Activated T-cell treated with anti-CD3 and anti-CD28 coated beads for 4 hours (primary cell): ENCODE data around the gene CALY.
"Not testable (repeated sequence)": the region's sequence is repeated elsewhere in the genome, so short reads cannot be mapped to it uniquely, and the experiment has no call there.

Source experiments
- DNase-seq: peaks from one replicate; pipeline ENCODE4 v3.0.0-alpha.2; 2020

The CALY gene

DNA sequence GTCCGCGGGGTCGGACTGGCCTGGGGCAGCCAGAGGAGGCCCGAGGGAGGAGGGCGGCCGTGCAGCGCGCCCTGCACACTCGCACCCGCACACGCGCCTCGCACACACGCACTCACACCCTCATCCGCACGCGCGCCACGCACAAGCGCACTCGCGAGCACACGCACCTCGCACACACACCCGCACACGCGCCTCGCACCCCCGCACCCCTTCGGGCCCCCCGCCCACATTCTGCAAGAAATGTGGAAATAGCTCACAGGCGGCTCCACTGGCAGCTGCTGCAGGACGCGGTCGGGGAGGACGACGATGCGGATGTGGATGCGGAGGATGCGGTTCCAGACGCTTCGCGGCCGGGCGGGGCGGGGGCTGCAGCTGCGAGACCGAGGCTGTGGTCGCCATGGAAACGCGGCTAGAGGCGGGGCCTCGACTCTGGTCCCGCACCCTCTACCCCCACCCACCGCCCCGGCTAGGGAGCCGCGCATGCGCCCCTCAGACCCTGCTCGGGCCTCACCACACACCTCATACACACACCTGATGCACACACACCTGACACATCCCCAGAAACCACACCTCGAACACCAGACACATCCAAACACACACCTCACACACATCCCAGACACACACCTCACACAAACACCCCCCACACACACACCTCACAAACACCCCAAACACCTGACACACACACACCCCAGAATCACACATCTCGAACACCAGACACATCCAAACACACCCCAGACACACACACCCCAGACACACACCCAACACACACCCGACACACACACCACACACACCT lies at the start of gene CALY:
TSS of gene CALY (minus strand) at position 320 of the 793 bp plus-strand sequence. CDS start 7,907 bp downstream, outside the sequence.
- DNase-seq: peak; percentile 66

GRCh38 chr10:133385214-133385613 lies 48.5 kb upstream of the CALY start:
- DNase-seq: no peak

- no peak for DNase-seq
Measured at GRCh38 chr10:133384071-133384470, 47.4 kb upstream of the CALY start.

DNA sequence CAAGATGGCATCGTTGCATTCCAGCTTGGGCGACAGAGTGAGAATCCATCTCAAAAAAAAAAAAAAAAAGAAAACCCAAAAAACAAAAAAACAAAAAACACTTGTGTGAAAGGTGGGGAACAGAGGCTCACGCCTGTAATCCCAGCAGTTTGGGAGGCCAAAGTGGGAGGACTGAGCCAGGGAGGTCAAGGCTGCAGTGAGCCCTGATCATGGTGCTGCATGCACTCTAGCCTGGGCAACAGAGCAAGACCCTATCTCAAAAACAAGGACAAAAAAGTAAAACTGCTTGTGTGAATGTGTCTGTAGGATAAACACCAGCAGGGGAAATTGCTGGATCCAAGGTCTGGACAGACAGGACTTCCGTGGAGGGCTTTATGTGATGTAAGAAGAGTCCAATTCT lies 46.9 kb upstream of the CALY start:
- DNase-seq: no peak

DNA sequence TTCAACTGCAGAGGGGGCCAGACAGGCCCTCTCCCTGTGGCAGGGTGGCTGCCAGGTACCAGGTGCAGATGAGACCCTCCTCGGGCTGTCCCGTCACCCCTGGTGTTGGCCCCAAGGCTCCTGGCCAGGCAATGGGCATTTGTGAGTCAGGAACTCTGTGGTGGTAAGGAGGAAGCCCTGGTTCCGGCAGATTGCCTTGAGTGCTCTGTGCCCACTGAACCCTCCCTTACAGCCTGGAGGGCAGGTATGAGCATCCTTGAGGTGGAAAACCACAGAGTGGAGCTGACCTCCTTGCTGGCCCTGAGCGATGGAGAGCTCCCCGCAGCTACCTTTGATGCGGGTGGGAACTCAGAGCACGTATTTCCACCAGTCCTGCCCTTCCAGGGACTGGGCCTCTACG lies 44.3 kb upstream of the CALY start:
- DNase-seq: no peak

DNA sequence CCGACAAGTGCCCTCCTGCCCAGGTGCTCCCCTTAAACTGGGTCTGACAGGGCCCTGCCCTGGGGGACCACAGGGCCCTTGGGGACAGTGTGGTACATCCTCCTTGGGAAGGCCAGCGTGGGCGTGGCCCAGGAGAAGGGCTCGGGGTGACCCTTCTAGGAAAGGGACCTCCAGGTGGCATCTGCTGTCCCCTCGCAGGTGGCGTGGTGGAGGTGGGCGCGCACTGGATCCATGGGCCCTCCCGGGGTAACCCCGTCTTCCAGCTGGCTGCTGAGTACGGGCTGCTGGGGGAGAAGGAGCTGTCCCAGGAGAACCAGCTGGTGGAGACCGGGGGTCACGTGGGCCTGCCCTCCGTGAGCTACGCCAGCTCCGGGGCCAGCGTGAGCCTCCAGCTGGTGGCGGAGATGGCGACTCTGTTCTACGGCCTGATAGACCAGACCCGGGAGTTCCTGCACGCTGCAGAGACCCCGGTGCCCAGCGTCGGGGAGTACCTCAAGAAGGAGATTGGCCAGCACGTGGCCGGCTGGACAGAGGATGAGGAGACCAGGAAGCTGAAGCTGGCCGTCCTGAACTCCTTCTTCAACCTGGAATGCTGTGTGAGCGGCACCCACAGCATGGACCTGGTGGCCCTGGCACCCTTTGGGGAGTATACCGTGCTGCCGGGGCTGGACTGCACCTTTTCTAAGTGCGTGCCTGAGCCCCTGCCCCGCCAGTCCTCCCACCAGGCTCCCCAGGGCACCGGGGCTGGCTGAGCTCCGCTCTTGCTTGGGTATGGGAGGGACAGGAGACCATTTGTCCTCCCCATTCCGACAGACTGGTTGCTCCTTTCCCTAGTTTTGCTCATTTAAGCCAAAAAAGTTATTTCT lies 43.3 kb upstream of the CALY start:
- DNase-seq: no peak

- DNase-seq: no peak
Measured at GRCh38 chr10:133379152-133379800, 42.6 kb upstream of the CALY start, which contains the start of gene PAOX. Gene PAOX, plus strand, starts transcription at chr10:133379262. Its CDS starts 55 bp downstream, at chr10:133379317.

- DNase-seq: no peak
Measured at GRCh38 chr10:133378251-133379096, 41.8 kb upstream of the CALY start.

- no peak for DNase-seq
Measured at GRCh38 chr10:133377818-133378250, 41.1 kb upstream of the CALY start.

DNA sequence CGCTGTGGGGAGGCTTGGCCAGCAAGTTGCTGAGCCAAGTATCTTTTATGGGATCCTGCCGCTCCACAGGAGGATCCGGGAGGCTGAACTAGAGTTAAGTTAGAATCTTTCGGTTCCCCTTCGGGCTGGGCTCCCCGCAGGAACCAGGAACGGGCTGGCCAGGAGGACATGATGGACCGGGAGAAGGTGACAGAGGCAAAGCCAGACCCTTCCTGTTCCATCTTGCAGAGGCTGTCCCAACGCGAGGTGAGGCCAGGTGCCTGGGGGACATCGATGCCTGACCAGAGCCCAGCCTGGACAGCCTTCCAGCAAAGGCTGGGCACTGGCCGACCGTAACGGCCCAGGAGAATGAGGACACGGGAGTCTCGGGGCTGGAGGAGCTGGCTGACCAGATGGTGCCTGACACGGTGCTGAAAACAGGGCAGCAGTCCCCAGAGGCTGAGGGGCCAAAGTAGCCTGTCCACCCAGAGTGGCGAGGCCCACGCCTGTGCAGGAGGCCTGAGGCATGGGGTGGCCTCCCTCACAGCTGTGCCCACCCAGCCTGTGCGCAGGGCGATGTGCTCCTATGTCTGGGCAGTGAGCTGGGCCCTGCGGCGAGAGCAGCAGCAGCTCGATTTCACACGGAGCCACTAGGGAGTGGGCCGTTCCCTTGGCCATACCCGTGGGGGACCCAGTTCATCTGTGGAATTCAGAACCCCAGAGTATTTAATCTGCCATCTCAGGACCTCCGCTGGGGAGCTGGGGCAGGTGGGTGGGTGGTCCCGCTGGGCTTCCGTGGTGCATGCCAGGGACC lies 40.5 kb upstream of the CALY start:
- DNase-seq: no peak

DNA sequence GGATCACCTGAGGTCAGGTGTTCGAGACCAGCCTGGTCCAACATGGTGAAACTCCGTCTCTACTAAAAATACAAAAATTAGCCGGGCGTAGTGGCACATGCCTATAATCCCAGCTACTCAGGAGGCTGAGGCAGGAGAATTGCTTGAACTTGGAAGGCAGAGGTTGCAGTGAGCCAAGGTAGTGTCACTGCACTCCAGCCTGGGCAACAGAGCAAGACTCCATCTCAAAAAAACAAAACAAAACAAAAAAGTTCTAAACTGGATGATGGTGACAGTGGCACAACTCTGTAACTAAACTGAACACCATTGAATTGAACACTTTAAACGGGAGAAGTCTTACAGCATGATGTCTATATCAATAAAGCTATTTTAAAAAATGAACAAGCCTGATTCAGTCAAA lies 39.5 kb upstream of the CALY start:
- not testable (repeated sequence) for DNase-seq

GRCh38 chr10:133375357-133376115 lies 38.8 kb upstream of the CALY start:
- no peak for DNase-seq

DNA sequence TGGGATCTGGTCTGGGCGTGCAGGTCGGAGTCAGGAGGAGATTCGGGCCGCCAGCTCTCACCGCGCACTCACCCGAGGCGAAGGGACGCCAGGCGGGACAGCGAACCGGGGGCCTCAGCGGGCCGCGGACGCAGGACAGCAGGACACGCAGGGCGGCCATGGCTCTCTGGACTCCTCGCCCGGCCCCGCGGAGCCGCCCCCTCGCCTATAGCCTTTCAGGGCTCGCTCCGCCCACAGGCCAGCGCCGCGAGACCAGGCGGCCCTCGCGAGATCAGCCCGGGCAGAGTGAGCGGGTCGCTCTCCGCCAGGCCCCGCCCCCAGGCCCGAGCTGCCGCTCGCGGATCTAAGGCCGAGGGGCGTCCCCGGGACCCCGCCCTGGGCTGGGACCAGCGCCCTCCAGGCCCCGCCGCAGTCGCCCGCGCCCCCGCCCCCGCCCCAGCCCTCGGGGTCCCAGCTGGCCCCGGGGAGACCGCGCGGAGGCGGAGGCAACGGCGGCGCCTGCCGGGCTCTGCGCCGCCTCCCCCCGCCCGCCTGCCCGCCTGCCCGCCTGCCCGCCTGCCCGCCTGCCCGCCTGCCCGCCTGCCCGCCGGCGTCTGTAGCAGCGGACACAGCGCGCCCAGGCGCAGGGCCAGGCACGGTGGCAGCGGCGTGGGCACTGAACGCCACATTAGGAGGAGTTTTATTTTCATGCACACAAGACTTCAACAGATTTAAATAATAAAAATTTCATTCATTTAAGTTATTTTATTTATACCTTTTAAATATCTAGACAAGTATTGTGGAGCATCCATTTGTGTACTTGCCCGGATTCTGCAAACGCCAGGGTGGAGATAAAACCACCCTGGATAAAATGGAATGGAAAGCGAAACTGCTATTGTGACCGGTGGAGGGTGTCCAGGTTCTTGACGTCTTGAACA lies 36.7 kb upstream of the CALY start, which contains the start of gene ECHS1:
TSS of gene ECHS1 (minus strand) at position 181 of the 917 bp plus-strand sequence. CDS start at position 160, 21 bp downstream.
- peak; percentile 87 for DNase-seq

- no peak for DNase-seq
Measured at GRCh38 chr10:133372507-133372906, 35.8 kb upstream of the CALY start.

- DNase-seq: no peak
Measured at GRCh38 chr10:133370030-133370786, 33.5 kb upstream of the CALY start.

GRCh38 chr10:133368153-133368552 lies 31.5 kb upstream of the CALY start:
- no peak for DNase-seq

GRCh38 chr10:133367461-133367860 lies 30.8 kb upstream of the CALY start:
- DNase-seq: not testable (repeated sequence)

DNA sequence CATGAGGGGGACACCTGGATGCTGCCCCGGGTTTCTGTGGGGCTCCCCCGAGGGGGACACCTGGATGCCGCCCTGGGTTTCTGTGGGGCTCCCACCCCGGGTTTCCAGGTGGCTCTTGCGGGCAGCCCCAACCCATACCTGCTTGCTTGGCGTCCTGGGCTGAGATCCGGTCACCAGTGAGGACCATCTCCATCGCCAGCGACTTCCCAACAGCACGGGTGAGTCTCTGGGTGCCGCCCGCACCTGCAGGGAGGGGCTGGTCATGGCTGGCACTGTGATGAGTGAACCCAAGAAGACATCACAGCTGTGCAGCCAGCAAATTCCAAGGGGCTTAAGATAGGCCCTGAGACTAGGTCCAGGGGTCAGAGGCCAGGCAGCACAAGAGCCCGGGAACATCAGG lies 30.1 kb upstream of the CALY start:
- no peak for DNase-seq

DNA sequence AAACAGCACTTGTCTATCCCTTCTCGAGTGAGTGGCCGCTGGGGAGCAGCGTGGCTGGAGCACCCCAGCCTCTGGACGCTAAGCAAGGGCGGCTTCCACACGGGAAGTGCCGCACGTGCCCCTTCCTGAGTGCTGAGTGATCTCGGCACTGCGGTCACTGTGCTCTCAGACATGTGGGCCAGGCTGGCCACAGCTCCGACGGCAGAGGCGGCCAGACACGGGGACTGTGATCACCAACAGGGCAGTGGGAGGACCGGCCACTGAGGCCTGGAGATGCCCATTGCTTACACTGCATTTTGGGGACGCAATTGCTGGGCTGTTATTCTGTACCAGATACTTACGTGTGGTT lies 29.4 kb upstream of the CALY start:
- DNase-seq: no peak
